ENCODE results near the gene SMAD7.

The SMAD7 gene

GRCh38 chr18:48987821-48988220, 37.1 kb upstream of the SMAD7 start:
- no peak for DNase-seq (ENCODE audit: low read depth in 2 of 3, low spot score in 1 of 3)

- DNase-seq (ENCODE audit: low read depth in 2 of 3, low spot score in 1 of 3): no peak
Measured at GRCh38 chr18:48986851-48987761, 36.3 kb upstream of the SMAD7 start.

GRCh38 chr18:48985161-48985560, 34.4 kb upstream of the SMAD7 start:
- no peak for DNase-seq (ENCODE audit: low read depth in 2 of 3, low spot score in 1 of 3)

GRCh38 chr18:48983793-48984437, 33.1 kb upstream of the SMAD7 start:
- no peak for DNase-seq (ENCODE audit: low read depth in 2 of 3, low spot score in 1 of 3)

GRCh38 chr18:48982266-48982665, 31.5 kb upstream of the SMAD7 start:
- DNase-seq (ENCODE audit: low read depth in 2 of 3, low spot score in 1 of 3): no peak

- DNase-seq (ENCODE audit: low read depth in 2 of 3, low spot score in 1 of 3): no peak
Measured at GRCh38 chr18:48979944-48980890, 29.5 kb upstream of the SMAD7 start.

- DNase-seq (ENCODE audit: low read depth in 2 of 3, low spot score in 1 of 3): no peak
Measured at GRCh38 chr18:48977914-48978313, 27.1 kb upstream of the SMAD7 start.

- DNase-seq (ENCODE audit: low read depth in 2 of 3, low spot score in 1 of 3): peak; percentile 5 to 44 (median 27)
Measured at GRCh38 chr18:48975817-48976649, 25.3 kb upstream of the SMAD7 start.

- peak in 1 of 3 donors; percentile 14 for DNase-seq (ENCODE audit: low read depth in 2 of 3, low spot score in 1 of 3)
Measured at GRCh38 chr18:48975120-48975816, 24.5 kb upstream of the SMAD7 start.

GRCh38 chr18:48974304-48975119, 23.7 kb upstream of the SMAD7 start:
- no peak for DNase-seq (ENCODE audit: low read depth in 2 of 3, low spot score in 1 of 3)

GRCh38 chr18:48973731-48974130, 23.0 kb upstream of the SMAD7 start:
- no peak for DNase-seq (ENCODE audit: low read depth in 2 of 3, low spot score in 1 of 3)

GRCh38 chr18:48968412-48969215, 17.8 kb upstream of the SMAD7 start:
- DNase-seq (ENCODE audit: low read depth in 2 of 3, low spot score in 1 of 3): no peak

GRCh38 chr18:48967545-48967944, 16.8 kb upstream of the SMAD7 start:
- DNase-seq (ENCODE audit: low read depth in 2 of 3, low spot score in 1 of 3): no peak

- DNase-seq (ENCODE audit: low read depth in 2 of 3, low spot score in 1 of 3): no peak
Measured at GRCh38 chr18:48966523-48966922, 15.8 kb upstream of the SMAD7 start.

- DNase-seq (ENCODE audit: low read depth in 2 of 3, low spot score in 1 of 3): no peak
Measured at GRCh38 chr18:48963586-48964470, 13.1 kb upstream of the SMAD7 start.

GRCh38 chr18:48962994-48963561, 12.3 kb upstream of the SMAD7 start:
- no peak for DNase-seq (ENCODE audit: low read depth in 2 of 3, low spot score in 1 of 3)

Measured in stimulated activated CD4-positive, alpha-beta T cell treated with anti-CD3 and anti-CD28 coated beads, Interleukin-12 subunit alpha, Interleukin-12 subunit beta, amount 100 ng/mL, for 48 hours (primary cell).